HFFc6 (cell line): ENCODE data around the gene LRRC26. TPM values are rescaled to one million over a fixed set of nuclear protein-coding genes. Genes with fewer than 3 reads are reported as not detected.

Source experiments
- DNase-seq: peaks from one replicate; pipeline ENCODE4 v3.0.0-alpha.2; 2018
- H3K27ac Mint-ChIP-seq: 2 replicates; pipeline ENCODE4 v1.8.0; 2020; ENCODE audit warnings: mild to moderate bottlenecking, mixed read lengths
- H3K27me3 Mint-ChIP-seq: 2 replicates; pipeline ENCODE4 v1.8.0; 2021; ENCODE audit warnings: mild to moderate bottlenecking, moderate library complexity, mixed read lengths; ENCODE audit not compliant: insufficient read depth
- H3K36me3 Mint-ChIP-seq: 2 replicates; pipeline ENCODE4 v1.8.0; 2021; ENCODE audit warnings: low read depth, mixed read lengths
- H3K4me1 Mint-ChIP-seq: 2 replicates; pipeline ENCODE4 v1.8.0; 2020; ENCODE audit warnings: low read depth, mixed read lengths
- H3K4me3 Mint-ChIP-seq: 2 replicates; pipeline ENCODE4 v1.8.0; 2020; ENCODE audit warnings: mild to moderate bottlenecking, moderate library complexity, mixed read lengths
- H3K9me3 Mint-ChIP-seq: 2 replicates; pipeline ENCODE4 v1.8.0; 2020; ENCODE audit warnings: mild to moderate bottlenecking, mixed read lengths
- total RNA-seq, 6 experiments: library from RNA; stranded (reverse); fragmentation: NEBNext Ultra II Directional; extraction: Animal tissue kit (Norgen Biotek cat#: 25700); gene quantifications; 2 replicates in 1 of 6; 3 replicates in 5 of 6; pipeline ENCODE4 v1.2.3, GENCODE V29; 2021
- TF ChIP-seq, protein P1 (sequence below): fragments of 200-600 bp; sonication (generic); IDR thresholded peaks from 2 replicates; pipeline ENCODE4 v1.5.0; 2021; ENCODE audit warnings: antibody characterized with exemption, mild to moderate bottlenecking

Gene LRRC26
- total RNA-seq, 6 experiments from 2014 or later: not detected

DNA sequence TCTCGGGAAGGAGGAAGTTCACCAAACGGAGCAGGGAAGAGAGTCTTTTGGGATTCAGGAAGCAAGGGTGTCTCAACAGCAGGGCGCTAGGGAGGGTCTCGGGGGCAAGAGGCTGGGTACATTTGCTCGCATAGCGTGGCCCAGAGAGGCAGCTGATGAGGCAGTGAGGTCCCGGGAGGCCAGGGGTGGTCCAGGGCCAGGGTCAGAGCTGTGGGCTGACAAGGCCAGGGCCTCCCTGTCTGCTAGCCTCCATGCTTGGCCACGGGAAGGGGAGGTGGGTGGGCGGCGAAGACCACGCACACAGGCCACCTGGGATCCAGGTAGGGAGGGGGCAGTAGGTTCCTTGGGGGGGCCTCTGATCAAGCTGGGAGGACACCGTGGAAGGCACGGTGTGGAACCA lies 41.7 kb upstream of the LRRC26 start:
- peaks cover 18% of the 10 kb centered on the region for H3K36me3 Mint-ChIP-seq
- DNase-seq: no peak
- TF ChIP-seq, protein P1, sequence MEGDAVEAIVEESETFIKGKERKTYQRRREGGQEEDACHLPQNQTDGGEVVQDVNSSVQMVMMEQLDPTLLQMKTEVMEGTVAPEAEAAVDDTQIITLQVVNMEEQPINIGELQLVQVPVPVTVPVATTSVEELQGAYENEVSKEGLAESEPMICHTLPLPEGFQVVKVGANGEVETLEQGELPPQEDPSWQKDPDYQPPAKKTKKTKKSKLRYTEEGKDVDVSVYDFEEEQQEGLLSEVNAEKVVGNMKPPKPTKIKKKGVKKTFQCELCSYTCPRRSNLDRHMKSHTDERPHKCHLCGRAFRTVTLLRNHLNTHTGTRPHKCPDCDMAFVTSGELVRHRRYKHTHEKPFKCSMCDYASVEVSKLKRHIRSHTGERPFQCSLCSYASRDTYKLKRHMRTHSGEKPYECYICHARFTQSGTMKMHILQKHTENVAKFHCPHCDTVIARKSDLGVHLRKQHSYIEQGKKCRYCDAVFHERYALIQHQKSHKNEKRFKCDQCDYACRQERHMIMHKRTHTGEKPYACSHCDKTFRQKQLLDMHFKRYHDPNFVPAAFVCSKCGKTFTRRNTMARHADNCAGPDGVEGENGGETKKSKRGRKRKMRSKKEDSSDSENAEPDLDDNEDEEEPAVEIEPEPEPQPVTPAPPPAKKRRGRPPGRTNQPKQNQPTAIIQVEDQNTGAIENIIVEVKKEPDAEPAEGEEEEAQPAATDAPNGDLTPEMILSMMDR: no peak
- no peaks in the 10 kb centered on the region for H3K9me3 Mint-ChIP-seq
- H3K27me3 Mint-ChIP-seq: peaks cover 2% of the 10 kb centered on the region
- peaks cover 12% of the 10 kb centered on the region for H3K4me1 Mint-ChIP-seq
- H3K27ac Mint-ChIP-seq: peak overlapping the region; percentile 18; the same call in 1 of the 2 replicates
- H3K4me3 Mint-ChIP-seq: no peak overlapping the region

DNA sequence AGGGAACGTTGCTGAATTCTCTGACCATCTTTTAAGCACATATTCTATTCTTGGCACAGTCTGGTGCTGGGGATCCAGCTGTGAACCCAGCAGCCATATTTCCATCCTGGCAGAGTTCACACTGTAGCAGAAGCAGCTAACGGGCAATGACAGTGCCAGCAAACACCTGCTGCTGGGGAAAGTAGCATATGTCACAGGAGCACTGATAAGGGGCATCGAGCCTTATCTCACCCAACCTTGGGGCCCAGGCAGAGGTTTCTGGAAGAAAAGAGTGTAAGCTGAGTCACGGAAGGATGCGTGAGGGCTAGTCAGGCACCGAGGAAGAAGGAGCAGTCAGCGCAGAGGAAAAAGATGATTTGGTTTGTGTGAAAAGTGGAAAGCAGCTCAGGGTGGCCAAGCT lies 36.8 kb upstream of the LRRC26 start:
- TF ChIP-seq, protein P1: no peak
- Mint-ChIP-seq H3K4me1 (peaks cover 33% of the 10 kb centered on the region), H3K27me3 (peaks cover 3% of the 10 kb centered on the region), H3K36me3 (peaks cover 20% of the 10 kb centered on the region), H3K27ac (peak overlapping the region; percentile 85), H3K4me3 (peak overlapping the region; percentile 98), H3K9me3 (no peaks in the 10 kb centered on the region)
- DNase-seq: no peak

DNA sequence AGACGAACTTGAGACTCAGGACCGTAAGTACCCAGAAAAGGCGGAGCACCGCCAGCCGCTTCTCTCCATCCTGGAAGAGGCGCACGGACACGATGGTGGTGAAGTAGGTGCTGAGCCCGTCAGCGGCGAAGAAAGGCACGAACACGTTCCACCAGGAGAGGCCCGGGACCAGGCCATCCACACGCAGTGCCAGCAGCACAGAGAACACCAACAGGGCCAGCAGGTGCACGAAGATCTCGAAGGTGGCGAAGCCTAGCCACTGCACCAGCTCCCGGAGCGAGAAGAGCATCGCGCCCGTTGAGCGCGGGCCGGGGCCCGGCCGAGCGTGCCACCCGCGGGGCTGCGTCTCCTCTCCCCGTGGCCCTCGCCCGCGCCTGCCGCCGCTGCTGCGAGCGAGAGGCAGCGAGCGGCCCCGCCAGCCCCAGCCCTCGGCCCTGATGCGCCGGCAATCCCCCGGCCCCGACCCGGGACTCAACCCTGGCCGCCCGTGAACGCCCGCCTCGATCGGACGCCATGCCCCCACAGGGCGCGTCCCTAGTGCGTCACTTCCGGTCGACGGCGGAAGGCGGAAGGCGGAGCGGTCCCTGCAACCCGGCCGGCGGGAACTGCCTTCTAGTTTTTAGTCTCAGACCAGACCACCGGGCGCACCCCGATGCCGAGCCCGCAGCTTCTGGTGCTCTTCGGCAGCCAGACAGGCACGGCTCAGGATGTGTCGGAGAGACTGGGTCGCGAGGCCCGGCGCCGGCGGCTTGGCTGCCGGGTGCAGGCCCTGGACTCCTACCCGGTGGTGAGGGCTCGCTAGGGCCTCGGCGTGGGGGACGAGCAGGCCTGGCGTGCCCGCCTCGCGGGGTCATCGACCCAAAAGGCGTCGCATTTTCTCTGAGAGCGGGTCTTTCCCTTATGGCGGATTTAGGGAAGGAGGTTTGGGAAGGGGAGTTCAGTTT lies 35.5 kb upstream of the LRRC26 start, which contains the start of the genes NDOR1 and TMEM203:
Gene NDOR1 (plus strand): TSS at position 575 of the 944 bp plus-strand sequence. CDS start 78 bp downstream, at position 653.
Gene TMEM203 (minus strand): TSS at position 523 of the 944 bp plus-strand sequence. CDS start 234 bp downstream, at position 289.
- Mint-ChIP-seq H3K4me1 (peaks cover 33% of the 10 kb centered on the region), H3K27me3 (peaks cover 1% of the 10 kb centered on the region), H3K4me3 (peak within 1 kb of the TSS; percentile 98), H3K27ac (peak within 1 kb of the TSS; percentile 86), H3K36me3 (peaks cover 20% of the 10 kb centered on the region), H3K9me3 (no peaks in the 10 kb centered on the region)
- TF ChIP-seq, protein P1: no peak
- peak; percentile 77 for DNase-seq

DNA sequence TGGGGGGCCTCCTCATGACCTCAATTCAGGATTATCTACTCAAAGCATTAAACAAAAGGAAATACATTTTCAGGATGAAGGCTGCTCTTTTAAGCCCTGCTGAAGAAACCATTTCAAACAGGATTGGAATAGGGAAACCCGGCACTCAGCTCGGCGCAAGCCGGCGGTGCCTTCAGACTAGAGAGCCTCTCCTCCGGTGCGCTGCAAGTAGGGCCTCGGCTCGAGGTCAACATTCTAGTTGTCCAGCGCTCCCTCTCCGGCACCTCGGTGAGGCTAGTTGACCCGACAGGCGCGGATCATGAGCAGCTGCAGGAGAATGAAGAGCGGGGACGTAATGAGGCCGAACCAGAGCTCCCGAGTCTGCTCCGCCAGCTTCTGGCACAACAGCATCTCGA lies 34.9 kb upstream of the LRRC26 start:
- no peak for DNase-seq
- peak overlapping the region; percentile 86 for H3K27ac Mint-ChIP-seq
- H3K27me3 Mint-ChIP-seq: peaks cover 1% of the 10 kb centered on the region
- no peaks in the 10 kb centered on the region for H3K9me3 Mint-ChIP-seq
- TF ChIP-seq, protein P1: no peak
- peak overlapping the region; percentile 98 for H3K4me3 Mint-ChIP-seq
- peaks cover 20% of the 10 kb centered on the region for H3K36me3 Mint-ChIP-seq
- peaks cover 33% of the 10 kb centered on the region for H3K4me1 Mint-ChIP-seq

DNA sequence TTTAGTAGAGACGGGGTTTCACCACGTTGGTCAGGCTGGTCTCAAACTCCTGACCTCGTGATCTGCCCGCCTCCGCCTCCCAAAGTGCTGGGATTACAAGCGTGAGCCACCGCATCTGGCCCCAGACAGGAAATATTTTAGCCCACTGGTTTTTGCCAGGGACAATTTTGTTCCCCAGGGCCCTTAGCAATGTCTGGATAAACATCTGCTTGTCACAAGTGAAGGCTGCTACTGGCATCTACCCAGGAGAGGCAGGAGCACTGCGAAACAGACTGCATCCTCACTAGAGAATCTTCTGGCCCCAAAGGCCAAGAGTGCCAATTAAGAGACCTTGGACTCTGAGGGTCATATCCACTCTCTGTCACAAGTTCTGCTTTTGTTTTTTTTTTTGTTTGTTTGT lies 33.1 kb upstream of the LRRC26 start:
- no peaks in the 10 kb centered on the region for H3K9me3 Mint-ChIP-seq
- DNase-seq: no peak
- TF ChIP-seq, protein P1: no peak
- peaks cover 42% of the 10 kb centered on the region for H3K4me1 Mint-ChIP-seq
- peaks cover 1% of the 10 kb centered on the region for H3K27me3 Mint-ChIP-seq
- H3K27ac Mint-ChIP-seq: no peak overlapping the region
- H3K4me3 Mint-ChIP-seq: no peak overlapping the region
- H3K36me3 Mint-ChIP-seq: peaks cover 14% of the 10 kb centered on the region
